Lung microvascular endothelial cell (primary cell): ENCODE measurements around the gene HTR3B. TPM values are rescaled to one million over a fixed set of nuclear protein-coding genes. Genes with fewer than 3 reads are reported as not detected.
"Not testable (repeated sequence)": the region's sequence is repeated elsewhere in the genome, so short reads cannot be mapped to it uniquely, and the experiment has no call there.

ENCODE experiments used
- DNase-seq, 2 donors: peaks; one replicate each; pipeline versions ENCODE4 v3.0.0 to v3.0.0-alpha.2; 2010; ENCODE audit warnings: low read depth in 2 of 2
- total RNA-seq: library from RNA; depleted of rRNA; stranded (reverse); fragments of >200 nt; gene quantifications from 2 replicates; pipeline ENCODE4 v1.2.1, GENCODE V29; 2014

The HTR3B gene
- not detected in 2 replicates for total RNA-seq

- DNase-seq, result no peak
These were observed at the start of gene HTR3B for GRCh38 chr11:113904379-113905101. Gene HTR3B (plus strand): TSS chr11:113904796. CDS start chr11:113904934, 138 bp downstream.

- DNase-seq, result no peak
These were observed 48.8 kb upstream of the HTR3B start for GRCh38 chr11:113855803-113856202.

- peak in 1 of 2 donors; percentile 19 for DNase-seq
These were observed 47.4 kb upstream of the HTR3B start for GRCh38 chr11:113856966-113857759.

GRCh38 chr11:113859665-113860064, 44.9 kb upstream of the HTR3B start:
- no peak for DNase-seq

GRCh38 chr11:113862435-113862834, 42.2 kb upstream of the HTR3B start:
- peak in 1 of 2 donors; percentile 32 for DNase-seq

- no peak for DNase-seq
These were observed 40.2 kb upstream of the HTR3B start for GRCh38 chr11:113864410-113864809.

- DNase-seq, result no peak
These were observed 38.7 kb upstream of the HTR3B start for GRCh38 chr11:113865873-113866272.

- DNase-seq, result no peak
These were observed 36.6 kb upstream of the HTR3B start for GRCh38 chr11:113867843-113868503.

GRCh38 chr11:113871336-113871735, 33.3 kb upstream of the HTR3B start:
- no peak for DNase-seq

GRCh38 chr11:113873236-113873626, 31.4 kb upstream of the HTR3B start:
- DNase-seq, result no peak

GRCh38 chr11:113874096-113874495, 30.5 kb upstream of the HTR3B start:
- DNase-seq, result no peak

GRCh38 chr11:113874581-113875233, 29.9 kb upstream of the HTR3B start:
- peak; percentile 11 to 16 for DNase-seq

- peak; percentile 98 for DNase-seq
These were observed 29.1 kb upstream of the HTR3B start, which contains the start of gene USP28 for GRCh38 chr11:113875234-113876073. Gene USP28 (minus strand): TSS chr11:113875572. CDS start chr11:113875501, 71 bp downstream.

- no peak for DNase-seq
These were observed 28.4 kb upstream of the HTR3B start for GRCh38 chr11:113876074-113876797.

GRCh38 chr11:113876798-113877669, 27.6 kb upstream of the HTR3B start:
- DNase-seq, result no peak

- DNase-seq, result peak in 1 of 2 donors; percentile 69
These were observed 26.9 kb upstream of the HTR3B start for GRCh38 chr11:113877670-113878055.

GRCh38 chr11:113879446-113879845, 25.1 kb upstream of the HTR3B start:
- DNase-seq, result not testable (repeated sequence)

GRCh38 chr11:113880971-113881370, 23.6 kb upstream of the HTR3B start:
- DNase-seq, result no peak

- no peak for DNase-seq
These were observed 22.7 kb upstream of the HTR3B start for GRCh38 chr11:113881856-113882255.
